HepG2 (cell line): ENCODE measurements around the gene CELSR2. TPM values are rescaled to one million over a fixed set of nuclear protein-coding genes. Genes with fewer than 3 reads are reported as not detected.

Source experiments
- AHR ChIP-seq: IDR thresholded peaks from 2 replicates; pipeline ENCODE4 v1.6.1; 2018; ENCODE audit warnings: missing genetic modification reagents, missing compliant biosample characterization
- ARNT ChIP-seq: fragments of 450-650 bp; IDR thresholded peaks from 2 replicates; pipeline ENCODE4 v1.6.1; 2017
- ELF4 ChIP-seq: sonication (generic); formaldehyde crosslinking; IDR thresholded peaks from 2 replicates; pipeline ENCODE4 v1.5.0; 2020; ENCODE audit warnings: missing genetic modification reagents, mild to moderate bottlenecking, moderate library complexity, borderline replicate concordance
- KAT7 ChIP-seq: IDR thresholded peaks from 2 replicates; pipeline ENCODE4 v1.6.1; 2018; ENCODE audit warnings: borderline replicate concordance, missing compliant biosample characterization
- MED1 ChIP-seq: sonication (generic); formaldehyde crosslinking; IDR thresholded peaks from 2 replicates; pipeline ENCODE4 v1.4.0; 2020; ENCODE audit warnings: missing genetic modification reagents
- SAP130 ChIP-seq: IDR thresholded peaks from 2 replicates; pipeline ENCODE4 v1.6.1; 2016; ENCODE audit warnings: low read depth
- SMARCE1 ChIP-seq: fragments of 450-650 bp; IDR thresholded peaks from 2 replicates; pipeline ENCODE4 v1.6.1; 2017; ENCODE audit warnings: borderline replicate concordance
- ZFX ChIP-seq: sonication (generic); formaldehyde crosslinking; IDR thresholded peaks from 2 replicates; pipeline ENCODE4 v1.4.0; 2020; ENCODE audit warnings: mild to moderate bottlenecking, low read depth, missing genetic modification reagents, moderate library complexity
- ZMAT3 ChIP-seq: sonication (generic); formaldehyde crosslinking; conservative IDR thresholded peaks from 2 replicates; pipeline ENCODE4 v1.7.0; 2021; ENCODE audit warnings: missing genetic modification reagents
- ZNF282 ChIP-seq: fragments of 450-650 bp; IDR thresholded peaks from 2 replicates; pipeline ENCODE4 v1.6.1; 2018; ENCODE audit not compliant: partially characterized antibody
- ZNF331 ChIP-seq: sonication (generic); formaldehyde crosslinking; IDR thresholded peaks from 2 replicates; pipeline ENCODE4 v1.4.0; 2020; ENCODE audit warnings: missing genetic modification reagents
- ZNF589 ChIP-seq: sonication (generic); formaldehyde crosslinking; conservative IDR thresholded peaks from 2 replicates; pipeline ENCODE4 v1.8.0; 2022; ENCODE audit warnings: mild to moderate bottlenecking, moderate library complexity, missing genetic modification reagents
- ZNF619 ChIP-seq: sonication (generic); formaldehyde crosslinking; IDR thresholded peaks from 2 replicates; pipeline ENCODE4 v1.4.0; 2020; ENCODE audit warnings: mild to moderate bottlenecking, missing genetic modification reagents
- ZNF878 ChIP-seq: sonication (generic); formaldehyde crosslinking; IDR thresholded peaks from 2 replicates; pipeline ENCODE4 v1.8.1; 2023; ENCODE audit warnings: mild to moderate bottlenecking, missing genetic modification reagents, moderate library complexity
- ZSCAN9 ChIP-seq: IDR thresholded peaks from 2 replicates; pipeline ENCODE4 v1.6.1; 2016; ENCODE audit warnings: borderline replicate concordance
- polyA plus RNA-seq, 8 experiments: library from polyadenylated mRNA; depleted of rRNA in 3 of 8; stranded (reverse) in 7 of 8; unstranded in 1 of 8; fragments of >200 nt; fragmentation: Illumina TruSeq in 4 of 8; extraction: Trizol in 4 of 8; gene quantifications; 2 replicates each; pipeline versions ENCODE4 v1.2.1 to v1.2.3, GENCODE V29; 2011 to 2016; ENCODE audit warnings: low read depth in 4 of 8, missing spikeins in 1 of 8, mixed read lengths in 1 of 8; ENCODE audit not compliant: insufficient read depth in 1 of 8
- total RNA-seq, 5 experiments: library from RNA; depleted of rRNA; stranded (reverse); fragments of >200 nt; fragmentation: Illumina TruSeq; extraction: Trizol; gene quantifications; 2 replicates each; pipeline ENCODE4 v1.2.3, GENCODE V29; 2016; ENCODE audit warnings: low read depth in 1 of 5
- TF ChIP-seq, protein P1 (sequence below): sonication (generic); formaldehyde crosslinking; IDR thresholded peaks from 2 replicates; pipeline ENCODE4 v1.5.0; 2020; ENCODE audit warnings: missing genetic modification reagents
- TF ChIP-seq, protein P2 (sequence below): sonication (generic); formaldehyde crosslinking; IDR thresholded peaks from 2 replicates; pipeline ENCODE4 v1.5.0; 2020; ENCODE audit warnings: missing genetic modification reagents
- TF ChIP-seq, protein P3 (sequence below): sonication (generic); formaldehyde crosslinking; IDR thresholded peaks from 2 replicates; pipeline ENCODE4 v1.4.0; 2020; ENCODE audit warnings: mild to moderate bottlenecking, missing genetic modification reagents
- TF ChIP-seq, protein P4 (sequence below): sonication (generic); formaldehyde crosslinking; conservative IDR thresholded peaks from 2 replicates; pipeline ENCODE4 v1.4.0; 2020; ENCODE audit warnings: missing genetic modification reagents
- TF ChIP-seq, protein P5 (sequence below): sonication (generic); formaldehyde crosslinking; IDR thresholded peaks from 2 replicates; pipeline ENCODE4 v1.5.1; 2020; ENCODE audit warnings: mild to moderate bottlenecking, missing genetic modification reagents, moderate library complexity
- TF ChIP-seq, protein P6 (sequence below): IDR thresholded peaks from 2 replicates; pipeline ENCODE4 v1.6.1; 2016
- TF ChIP-seq, protein P7 (sequence below): sonication (generic); formaldehyde crosslinking; IDR thresholded peaks from 2 replicates; pipeline ENCODE4 v1.4.0; 2020; ENCODE audit warnings: missing genetic modification reagents, borderline replicate concordance

Gene CELSR2
- total and polyA plus RNA-seq, 2 of the 13 experiments (the other 11 are each of a cell fraction or from before 2014, with no cell fraction given) = 4.0 to 6.6 TPM

DNA sequence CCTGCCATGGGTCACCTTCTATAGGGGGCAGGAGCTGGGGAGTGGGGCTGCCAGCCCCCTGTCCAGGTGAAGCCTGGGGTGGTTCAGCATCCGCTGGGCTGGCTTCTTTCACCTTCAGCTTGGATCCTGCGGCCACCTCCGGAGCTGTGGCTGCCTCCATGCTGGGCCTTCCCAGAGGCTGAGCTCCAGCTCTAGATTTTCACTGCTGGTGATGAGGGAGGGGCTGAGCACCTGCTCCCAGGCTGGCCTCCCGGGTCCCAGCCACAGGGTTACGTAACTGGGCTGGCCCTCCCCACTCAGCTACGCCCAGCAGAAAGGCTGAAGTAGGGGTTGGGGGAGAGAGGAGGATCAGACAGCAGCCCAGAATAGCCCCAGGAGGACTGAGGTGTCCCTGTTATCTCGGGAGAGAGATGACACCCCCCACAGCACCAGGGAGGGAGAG, 57.5 kb downstream of the CELSR2 start, which contains the start of gene MYBPHL (continued):
- TF ChIP-seq AHR (CRISPR knock-in tag) (no peak), ZSCAN9 (CRISPR knock-in tag) (0 out of 2 replicates have a peak, but pooled peaks have one; percentile 39), ZNF282 (no peak), ZNF331 (CRISPR knock-in tag) (0 out of 2 replicates have a peak, but pooled peaks have one; percentile 42), ZNF878 (CRISPR knock-in tag) (no peak), ZNF589 (CRISPR knock-in tag) (no peak), SMARCE1 (no peak), KAT7 (CRISPR knock-in tag) (no peak), ARNT (no peak), SAP130 (CRISPR knock-in tag) (peak; percentile 44; the same call in 1 of the 2 replicates), ZFX (peak; percentile 49), ELF4 (CRISPR knock-in tag) (no peak), MED1 (CRISPR knock-in tag) (0 out of 2 replicates have a peak, but pooled peaks have one; percentile 25), ZMAT3 (no peak), ZNF619 (peak; percentile 64; the same call in 1 of the 2 replicates)
- TF ChIP-seq, protein P1, sequence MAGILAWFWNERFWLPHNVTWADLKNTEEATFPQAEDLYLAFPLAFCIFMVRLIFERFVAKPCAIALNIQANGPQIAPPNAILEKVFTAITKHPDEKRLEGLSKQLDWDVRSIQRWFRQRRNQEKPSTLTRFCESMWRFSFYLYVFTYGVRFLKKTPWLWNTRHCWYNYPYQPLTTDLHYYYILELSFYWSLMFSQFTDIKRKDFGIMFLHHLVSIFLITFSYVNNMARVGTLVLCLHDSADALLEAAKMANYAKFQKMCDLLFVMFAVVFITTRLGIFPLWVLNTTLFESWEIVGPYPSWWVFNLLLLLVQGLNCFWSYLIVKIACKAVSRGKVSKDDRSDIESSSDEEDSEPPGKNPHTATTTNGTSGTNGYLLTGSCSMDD (CRISPR knock-in tag) = no peak
- TF ChIP-seq, protein P2, sequence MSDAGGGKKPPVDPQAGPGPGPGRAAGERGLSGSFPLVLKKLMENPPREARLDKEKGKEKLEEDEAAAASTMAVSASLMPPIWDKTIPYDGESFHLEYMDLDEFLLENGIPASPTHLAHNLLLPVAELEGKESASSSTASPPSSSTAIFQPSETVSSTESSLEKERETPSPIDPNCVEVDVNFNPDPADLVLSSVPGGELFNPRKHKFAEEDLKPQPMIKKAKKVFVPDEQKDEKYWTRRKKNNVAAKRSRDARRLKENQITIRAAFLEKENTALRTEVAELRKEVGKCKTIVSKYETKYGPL = peak; percentile 84; the same call in 1 of the 2 replicates
- TF ChIP-seq, protein P3, sequence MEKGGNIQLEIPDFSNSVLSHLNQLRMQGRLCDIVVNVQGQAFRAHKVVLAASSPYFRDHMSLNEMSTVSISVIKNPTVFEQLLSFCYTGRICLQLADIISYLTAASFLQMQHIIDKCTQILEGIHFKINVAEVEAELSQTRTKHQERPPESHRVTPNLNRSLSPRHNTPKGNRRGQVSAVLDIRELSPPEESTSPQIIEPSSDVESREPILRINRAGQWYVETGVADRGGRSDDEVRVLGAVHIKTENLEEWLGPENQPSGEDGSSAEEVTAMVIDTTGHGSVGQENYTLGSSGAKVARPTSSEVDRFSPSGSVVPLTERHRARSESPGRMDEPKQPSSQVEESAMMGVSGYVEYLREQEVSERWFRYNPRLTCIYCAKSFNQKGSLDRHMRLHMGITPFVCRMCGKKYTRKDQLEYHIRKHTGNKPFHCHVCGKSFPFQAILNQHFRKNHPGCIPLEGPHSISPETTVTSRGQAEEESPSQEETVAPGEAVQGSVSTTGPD (CRISPR knock-in tag) = no peak
- TF ChIP-seq, protein P4, sequence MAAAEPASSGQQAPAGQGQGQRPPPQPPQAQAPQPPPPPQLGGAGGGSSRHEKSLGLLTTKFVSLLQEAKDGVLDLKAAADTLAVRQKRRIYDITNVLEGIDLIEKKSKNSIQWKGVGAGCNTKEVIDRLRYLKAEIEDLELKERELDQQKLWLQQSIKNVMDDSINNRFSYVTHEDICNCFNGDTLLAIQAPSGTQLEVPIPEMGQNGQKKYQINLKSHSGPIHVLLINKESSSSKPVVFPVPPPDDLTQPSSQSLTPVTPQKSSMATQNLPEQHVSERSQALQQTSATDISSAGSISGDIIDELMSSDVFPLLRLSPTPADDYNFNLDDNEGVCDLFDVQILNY (CRISPR knock-in tag) = no peak
- TF ChIP-seq, protein P5, sequence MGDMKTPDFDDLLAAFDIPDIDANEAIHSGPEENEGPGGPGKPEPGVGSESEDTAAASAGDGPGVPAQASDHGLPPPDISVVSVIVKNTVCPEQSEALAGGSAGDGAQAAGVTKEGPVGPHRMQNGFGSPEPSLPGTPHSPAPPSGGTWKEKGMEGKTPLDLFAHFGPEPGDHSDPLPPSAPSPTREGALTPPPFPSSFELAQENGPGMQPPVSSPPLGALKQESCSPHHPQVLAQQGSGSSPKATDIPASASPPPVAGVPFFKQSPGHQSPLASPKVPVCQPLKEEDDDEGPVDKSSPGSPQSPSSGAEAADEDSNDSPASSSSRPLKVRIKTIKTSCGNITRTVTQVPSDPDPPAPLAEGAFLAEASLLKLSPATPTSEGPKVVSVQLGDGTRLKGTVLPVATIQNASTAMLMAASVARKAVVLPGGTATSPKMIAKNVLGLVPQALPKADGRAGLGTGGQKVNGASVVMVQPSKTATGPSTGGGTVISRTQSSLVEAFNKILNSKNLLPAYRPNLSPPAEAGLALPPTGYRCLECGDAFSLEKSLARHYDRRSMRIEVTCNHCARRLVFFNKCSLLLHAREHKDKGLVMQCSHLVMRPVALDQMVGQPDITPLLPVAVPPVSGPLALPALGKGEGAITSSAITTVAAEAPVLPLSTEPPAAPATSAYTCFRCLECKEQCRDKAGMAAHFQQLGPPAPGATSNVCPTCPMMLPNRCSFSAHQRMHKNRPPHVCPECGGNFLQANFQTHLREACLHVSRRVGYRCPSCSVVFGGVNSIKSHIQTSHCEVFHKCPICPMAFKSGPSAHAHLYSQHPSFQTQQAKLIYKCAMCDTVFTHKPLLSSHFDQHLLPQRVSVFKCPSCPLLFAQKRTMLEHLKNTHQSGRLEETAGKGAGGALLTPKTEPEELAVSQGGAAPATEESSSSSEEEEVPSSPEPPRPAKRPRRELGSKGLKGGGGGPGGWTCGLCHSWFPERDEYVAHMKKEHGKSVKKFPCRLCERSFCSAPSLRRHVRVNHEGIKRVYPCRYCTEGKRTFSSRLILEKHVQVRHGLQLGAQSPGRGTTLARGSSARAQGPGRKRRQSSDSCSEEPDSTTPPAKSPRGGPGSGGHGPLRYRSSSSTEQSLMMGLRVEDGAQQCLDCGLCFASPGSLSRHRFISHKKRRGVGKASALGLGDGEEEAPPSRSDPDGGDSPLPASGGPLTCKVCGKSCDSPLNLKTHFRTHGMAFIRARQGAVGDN = peak; percentile 72
- TF ChIP-seq, protein P6, sequence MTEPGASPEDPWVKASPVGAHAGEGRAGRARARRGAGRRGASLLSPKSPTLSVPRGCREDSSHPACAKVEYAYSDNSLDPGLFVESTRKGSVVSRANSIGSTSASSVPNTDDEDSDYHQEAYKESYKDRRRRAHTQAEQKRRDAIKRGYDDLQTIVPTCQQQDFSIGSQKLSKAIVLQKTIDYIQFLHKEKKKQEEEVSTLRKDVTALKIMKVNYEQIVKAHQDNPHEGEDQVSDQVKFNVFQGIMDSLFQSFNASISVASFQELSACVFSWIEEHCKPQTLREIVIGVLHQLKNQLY (CRISPR knock-in tag) = no peak
- TF ChIP-seq, protein P7, sequence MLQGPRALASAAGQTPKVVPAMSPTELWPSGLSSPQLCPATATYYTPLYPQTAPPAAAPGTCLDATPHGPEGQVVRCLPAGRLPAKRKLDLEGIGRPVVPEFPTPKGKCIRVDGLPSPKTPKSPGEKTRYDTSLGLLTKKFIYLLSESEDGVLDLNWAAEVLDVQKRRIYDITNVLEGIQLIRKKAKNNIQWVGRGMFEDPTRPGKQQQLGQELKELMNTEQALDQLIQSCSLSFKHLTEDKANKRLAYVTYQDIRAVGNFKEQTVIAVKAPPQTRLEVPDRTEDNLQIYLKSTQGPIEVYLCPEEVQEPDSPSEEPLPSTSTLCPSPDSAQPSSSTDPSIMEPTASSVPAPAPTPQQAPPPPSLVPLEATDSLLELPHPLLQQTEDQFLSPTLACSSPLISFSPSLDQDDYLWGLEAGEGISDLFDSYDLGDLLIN (CRISPR knock-in tag) = no peak
